ENCODE results near the gene MAGI1.

DNA sequence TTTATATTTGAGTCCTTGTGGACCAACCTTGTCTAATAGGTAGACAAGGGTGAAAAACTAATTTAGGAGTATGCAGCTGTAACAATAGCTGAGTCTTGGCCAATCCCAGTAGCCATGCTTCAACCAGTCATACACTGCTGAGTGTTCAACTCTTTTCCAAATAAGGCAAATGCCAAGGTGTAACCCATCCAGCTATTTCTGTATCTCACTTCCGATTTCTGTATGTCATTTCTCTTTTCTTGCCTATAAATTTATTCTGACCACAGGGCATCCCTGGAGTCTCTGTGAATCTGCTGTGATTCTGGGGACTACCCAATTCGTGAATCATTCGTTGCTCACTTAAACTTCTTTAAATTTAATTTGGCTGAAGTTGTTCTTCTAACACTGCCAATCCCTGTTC is 93.2 kb downstream of the MAGI1 start:
- TF ChIP-seq POLR2AphosphoS5 (IDR thresholded peaks at IDR 0.05) = no peak
- TF ChIP-seq, protein P1, sequence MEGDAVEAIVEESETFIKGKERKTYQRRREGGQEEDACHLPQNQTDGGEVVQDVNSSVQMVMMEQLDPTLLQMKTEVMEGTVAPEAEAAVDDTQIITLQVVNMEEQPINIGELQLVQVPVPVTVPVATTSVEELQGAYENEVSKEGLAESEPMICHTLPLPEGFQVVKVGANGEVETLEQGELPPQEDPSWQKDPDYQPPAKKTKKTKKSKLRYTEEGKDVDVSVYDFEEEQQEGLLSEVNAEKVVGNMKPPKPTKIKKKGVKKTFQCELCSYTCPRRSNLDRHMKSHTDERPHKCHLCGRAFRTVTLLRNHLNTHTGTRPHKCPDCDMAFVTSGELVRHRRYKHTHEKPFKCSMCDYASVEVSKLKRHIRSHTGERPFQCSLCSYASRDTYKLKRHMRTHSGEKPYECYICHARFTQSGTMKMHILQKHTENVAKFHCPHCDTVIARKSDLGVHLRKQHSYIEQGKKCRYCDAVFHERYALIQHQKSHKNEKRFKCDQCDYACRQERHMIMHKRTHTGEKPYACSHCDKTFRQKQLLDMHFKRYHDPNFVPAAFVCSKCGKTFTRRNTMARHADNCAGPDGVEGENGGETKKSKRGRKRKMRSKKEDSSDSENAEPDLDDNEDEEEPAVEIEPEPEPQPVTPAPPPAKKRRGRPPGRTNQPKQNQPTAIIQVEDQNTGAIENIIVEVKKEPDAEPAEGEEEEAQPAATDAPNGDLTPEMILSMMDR (IDR thresholded peaks at IDR 0.05) = no peak

All from prostate gland (tissue), 2 donors.